GM12891 (cell line): Measurements from ENCODE around the gene SEMA4C.

Experiments
- POLR2A ChIP-seq: IDR thresholded peaks from 2 replicates; pipeline ENCODE4 v1.6.1; 2011; ENCODE audit warnings: low read depth, low read length, control low read depth
- POLR2AphosphoS5 ChIP-seq: IDR thresholded peaks from 2 replicates; pipeline ENCODE4 v1.6.1; 2011; ENCODE audit warnings: low read depth, low read length, control low read depth
- TAF1 ChIP-seq: IDR thresholded peaks from 2 replicates; pipeline ENCODE4 v1.6.1; 2011; ENCODE audit warnings: low read depth, low read length, control low read depth

GRCh38 chr2:96821113-96821675, 48.7 kb downstream of the SEMA4C start:
- TF ChIP-seq POLR2AphosphoS5: no peak
- no peak for TF ChIP-seq POLR2A
- no peak for TF ChIP-seq TAF1
